Urinary bladder (tissue), 4 donors: ENCODE results near the gene MFSD6. TPM values are rescaled to one million over a fixed set of nuclear protein-coding genes. Genes with fewer than 3 reads are reported as not detected.
"Not testable (repeated sequence)": the region's sequence is repeated elsewhere in the genome, so short reads cannot be mapped to it uniquely, and the experiment has no call there.

Source experiments
- DNase-seq: peaks from one replicate; pipeline ENCODE4 v3.0.0-alpha.2; 2015; ENCODE audit errors: extremely low spot score
- H3K27ac ChIP-seq: one replicate; pipeline ENCODE4 v1.5.1; 2013; ENCODE audit warnings: low read depth, mild to moderate bottlenecking, moderate library complexity
- H3K36me3 ChIP-seq: one replicate; pipeline ENCODE4 v1.6.1; 2013; ENCODE audit warnings: mild to moderate bottlenecking, moderate library complexity; ENCODE audit not compliant: insufficient read depth
- H3K4me1 ChIP-seq: one replicate; pipeline ENCODE4 v1.6.1; 2013; ENCODE audit warnings: mild to moderate bottlenecking, moderate library complexity; ENCODE audit not compliant: insufficient read depth
- H3K4me3 ChIP-seq: one replicate; pipeline ENCODE4 v1.5.1; 2013; ENCODE audit warnings: low read depth, low read length
- WGBS: extraction: QIAGEN DNeasy Blood & Tissue Kit; methylation state at CpG from one replicate; pipeline ENCODE4 v1.1.7; 2013; 5-methylcytosine and 5-hydroxymethylcytosine counted together
- polyA plus RNA-seq: library from polyadenylated mRNA; stranded (reverse); fragments of 200-250 nt; gene quantifications from one replicate; pipeline ENCODE4 v1.2.3, GENCODE V29; 2013
- total RNA-seq: library from RNA; depleted of rRNA; stranded (reverse); fragments of >200 nt; gene quantifications from one replicate; pipeline ENCODE4 v1.2.3, GENCODE V29; 2014
- donor health status: healthy with polysubstance abuse.
- donor health status: healthy.

MFSD6 gene
- 16.3 TPM for total RNA-seq
- polyA plus RNA-seq = 19.3 TPM

GRCh38 chr2:190407662-190408537, at the start of gene MFSD6:
Gene MFSD6 (plus strand): TSS chr2:190408355. CDS start chr2:190436030, 27,675 bp downstream.
- DNase-seq = no peak
- H3K27ac ChIP-seq = peak within 1 kb of the TSS; percentile 81
- no peaks in the 10 kb centered on the region for H3K4me1 ChIP-seq
- H3K4me3 ChIP-seq = peak within 1 kb of the TSS; percentile 87
- WGBS = 3% methylated on average over 97 of the region's 98 CpGs
- H3K36me3 ChIP-seq = no peaks in the 10 kb centered on the region

GRCh38 chr2:190358655-190359448, 49.3 kb upstream of the MFSD6 start:
- H3K4me3 ChIP-seq, H3K27ac ChIP-seq, H3K36me3 ChIP-seq, H3K4me1 ChIP-seq: not testable (repeated sequence)
- WGBS = 79% methylated on average over 8 of the region's 8 CpGs
- DNase-seq = peak; percentile 50

DNA sequence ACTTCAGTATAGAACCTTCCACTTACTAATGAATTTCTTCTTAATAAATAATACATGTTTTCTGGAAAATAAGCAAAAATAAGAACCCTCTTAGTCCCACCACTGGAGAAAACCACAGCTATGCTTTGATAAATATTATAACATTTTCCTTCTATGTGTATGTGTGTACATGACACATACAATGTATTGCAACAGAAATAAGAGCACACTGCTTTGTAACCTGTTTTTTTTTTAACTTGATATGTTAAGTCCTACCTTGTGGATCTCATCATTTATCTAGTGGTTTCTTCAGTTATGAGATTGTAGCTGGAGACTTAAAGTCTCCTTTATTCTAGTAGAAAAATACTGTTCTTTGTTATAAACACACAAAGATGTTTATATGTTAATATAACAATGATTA, 47.6 kb upstream of the MFSD6 start:
- Histone ChIP-seq H3K4me1 (no peaks in the 10 kb centered on the region), H3K4me3 (no peak overlapping the region)

DNA sequence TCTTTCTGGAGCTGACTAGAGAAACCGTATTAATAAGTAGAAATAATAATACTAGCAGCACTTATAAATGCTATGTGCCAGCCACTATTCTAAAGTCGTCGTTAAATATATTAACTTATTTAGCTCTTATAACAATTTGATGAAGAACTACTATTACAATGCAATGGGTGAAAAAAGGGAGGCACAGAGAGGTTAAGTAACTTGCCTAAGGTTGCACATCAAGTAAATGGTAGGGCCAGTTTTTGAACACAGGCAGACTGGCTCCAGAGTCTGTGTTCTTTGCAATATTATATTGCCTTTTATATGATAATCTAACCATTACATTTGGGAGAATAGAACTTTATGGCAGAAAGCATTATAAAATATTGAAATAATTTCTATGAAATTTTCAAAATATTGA, 47.2 kb upstream of the MFSD6 start:
- Histone ChIP-seq H3K36me3 (no peaks in the 10 kb centered on the region), H3K27ac (no peak overlapping the region), H3K4me3 (no peak overlapping the region), H3K4me1 (no peaks in the 10 kb centered on the region)
- WGBS = 87% methylated on average over 3 of the region's 3 CpGs
- DNase-seq = no peak

More for the DNA sequence above, 47.6 kb upstream of the MFSD6 start:
- no peak overlapping the region for H3K27ac ChIP-seq
- no peaks in the 10 kb centered on the region for H3K36me3 ChIP-seq
- no peak for DNase-seq

- Histone ChIP-seq H3K4me1 (no peaks in the 10 kb centered on the region), H3K36me3 (no peaks in the 10 kb centered on the region), H3K4me3 (no peak overlapping the region), H3K27ac (no peak overlapping the region)
- no peak for DNase-seq
- WGBS = 95% methylated on average over 2 of the region's 2 CpGs
Measured at GRCh38 chr2:190361572-190361971, 46.6 kb upstream of the MFSD6 start.

GRCh38 chr2:190362894-190363293, 45.3 kb upstream of the MFSD6 start:
- Histone ChIP-seq H3K36me3 (no peaks in the 10 kb centered on the region), H3K4me3 (no peak overlapping the region), H3K4me1 (no peaks in the 10 kb centered on the region), H3K27ac (no peak overlapping the region)
- 98% methylated on average over 1 of the region's 1 CpG for WGBS
- DNase-seq = no peak

DNA sequence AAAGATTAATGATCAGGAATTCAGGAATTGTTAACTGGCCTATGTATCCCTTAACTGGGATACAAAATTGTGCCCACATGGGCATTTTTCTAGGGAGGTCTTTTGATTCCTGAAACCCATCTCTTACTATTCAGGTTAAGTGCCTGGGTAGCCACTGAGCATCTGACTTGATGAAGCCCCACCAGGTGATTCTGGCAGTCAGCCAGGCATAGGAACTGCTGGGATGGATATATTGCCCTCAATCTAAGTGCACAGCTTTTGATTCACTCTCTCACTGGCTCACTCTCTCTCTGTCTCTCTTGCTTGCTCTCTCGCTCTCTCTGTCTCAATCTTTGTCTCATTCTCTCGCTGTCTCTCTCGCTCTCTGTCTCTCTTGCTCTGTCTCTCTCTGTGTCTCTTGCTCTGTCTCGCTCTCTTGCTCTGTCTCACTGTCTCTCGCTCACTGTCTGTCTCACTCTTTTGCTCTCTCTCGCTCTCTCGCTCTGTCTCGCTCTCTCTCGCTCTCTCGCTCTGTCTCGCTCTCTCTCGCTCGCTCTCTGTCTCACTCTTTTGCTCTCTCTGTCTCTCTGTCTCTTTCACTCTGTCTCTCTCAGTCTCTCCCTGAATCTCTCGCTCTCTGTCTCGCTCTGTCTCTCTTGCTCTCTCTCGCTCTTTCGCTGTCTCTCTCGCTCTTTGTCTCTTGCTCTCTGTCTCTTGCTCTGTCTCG, 42.5 kb upstream of the MFSD6 start:
- DNase-seq = no peak
- Histone ChIP-seq H3K4me3 (no peak overlapping the region), H3K36me3 (peaks cover 2% of the 10 kb centered on the region), H3K27ac (no peak overlapping the region), H3K4me1 (no peaks in the 10 kb centered on the region)
- WGBS = 98% methylated on average over 19 of the region's 19 CpGs

GRCh38 chr2:190366248-190366753, 41.9 kb upstream of the MFSD6 start:
- no peak overlapping the region for H3K27ac ChIP-seq
- H3K4me3 ChIP-seq = no peak overlapping the region
- H3K4me1 ChIP-seq = no peaks in the 10 kb centered on the region
- WGBS = 97% methylated on average over 11 of the region's 11 CpGs
- no peak for DNase-seq
- H3K36me3 ChIP-seq = peaks cover 3% of the 10 kb centered on the region

DNA sequence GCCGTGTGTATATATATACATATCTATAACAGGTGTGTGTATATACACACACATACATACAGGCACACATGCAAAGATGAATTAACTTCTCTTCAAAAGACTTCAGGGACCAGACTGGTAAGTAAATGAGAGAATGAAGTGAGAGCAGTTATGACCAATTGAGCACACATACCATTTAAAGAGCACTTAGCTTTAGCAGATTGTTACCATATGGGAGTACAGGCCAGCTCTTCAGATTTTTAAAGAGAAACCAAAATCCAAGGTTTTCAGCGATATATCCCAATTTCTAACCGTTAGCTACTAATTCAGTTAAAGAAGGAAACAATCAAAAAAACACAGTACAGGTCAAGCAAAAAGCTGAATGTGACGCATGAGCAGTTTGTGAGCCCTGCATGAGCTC, 41.1 kb upstream of the MFSD6 start:
- peaks cover 3% of the 10 kb centered on the region for H3K36me3 ChIP-seq
- 88% methylated on average over 4 of the region's 4 CpGs for WGBS

GRCh38 chr2:190369635-190370034, 38.5 kb upstream of the MFSD6 start:
- DNase-seq = no peak
- H3K4me1 ChIP-seq = no peaks in the 10 kb centered on the region
- peaks cover 3% of the 10 kb centered on the region for H3K36me3 ChIP-seq
- 100% methylated on average over 2 of the region's 2 CpGs for WGBS
- no peak overlapping the region for H3K4me3 ChIP-seq
- no peak overlapping the region for H3K27ac ChIP-seq

More for the DNA sequence above, 41.1 kb upstream of the MFSD6 start:
- Histone ChIP-seq H3K4me3 (no peak overlapping the region), H3K4me1 (no peaks in the 10 kb centered on the region), H3K27ac (no peak overlapping the region)
- no peak for DNase-seq

- Histone ChIP-seq H3K4me1 (no peaks in the 10 kb centered on the region), H3K4me3 (no peak overlapping the region), H3K36me3 (no peaks in the 10 kb centered on the region), H3K27ac (no peak overlapping the region)
- DNase-seq = no peak
Measured at GRCh38 chr2:190376083-190376482, 32.1 kb upstream of the MFSD6 start.

DNA sequence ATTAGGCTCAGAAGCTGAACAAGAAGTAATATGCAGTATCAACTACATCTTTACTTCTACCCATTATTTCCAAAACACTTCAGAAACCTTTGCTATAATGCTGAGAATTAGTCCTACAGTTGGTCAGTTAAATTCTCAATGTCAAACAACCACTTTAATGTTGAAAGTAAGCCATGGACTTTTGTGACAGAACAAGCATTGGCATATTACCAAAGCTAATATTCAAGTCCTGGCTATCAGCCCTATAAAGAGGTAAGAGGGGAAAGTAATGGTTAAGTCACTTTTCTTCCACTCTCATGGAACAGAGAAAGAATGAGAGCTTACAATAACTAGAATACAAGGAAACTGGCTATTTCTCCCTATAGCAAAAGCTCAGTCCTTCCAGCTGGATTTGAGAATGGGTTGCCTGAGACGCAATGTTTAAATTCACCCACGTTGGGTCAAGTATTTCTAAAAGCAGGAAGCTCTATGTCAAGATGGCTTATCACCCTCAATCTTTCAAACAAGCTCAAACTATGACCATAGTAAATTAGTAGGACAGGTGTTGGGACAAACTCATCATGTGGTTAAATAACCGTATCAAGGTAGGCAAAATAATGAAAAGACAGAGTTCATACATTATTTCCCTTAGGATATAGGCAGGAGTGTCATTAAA, 31.4 kb upstream of the MFSD6 start:
- 71% methylated on average over 3 of the region's 3 CpGs for WGBS
- Histone ChIP-seq H3K27ac (no peak overlapping the region), H3K36me3 (no peaks in the 10 kb centered on the region), H3K4me1 (no peaks in the 10 kb centered on the region), H3K4me3 (no peak overlapping the region)
- no peak for DNase-seq

DNA sequence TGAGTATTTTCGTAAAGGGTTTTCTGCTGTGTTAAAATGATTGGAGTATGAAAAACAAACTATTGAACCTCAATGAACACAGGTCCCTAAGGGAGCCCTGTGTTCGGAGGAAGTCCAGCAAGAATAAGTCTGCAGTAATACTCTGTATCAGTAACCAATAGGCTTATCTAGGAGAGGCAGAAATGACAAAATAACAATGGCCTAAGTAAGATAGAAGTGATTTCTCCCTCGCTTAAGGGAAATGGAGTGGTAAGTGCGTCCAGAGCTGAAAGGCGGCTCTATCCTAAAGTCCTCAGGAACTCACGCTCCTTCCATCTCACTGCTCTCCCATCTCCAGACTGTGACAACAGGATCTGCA, 29.3 kb upstream of the MFSD6 start:
- no peak for DNase-seq
- Histone ChIP-seq H3K4me1 (no peaks in the 10 kb centered on the region), H3K27ac (no peak overlapping the region), H3K4me3 (no peak overlapping the region), H3K36me3 (no peaks in the 10 kb centered on the region)
- WGBS = 89% methylated on average over 6 of the region's 6 CpGs
